Jurkat, Clone E6-1 (cell line): ENCODE data around the gene PBX1.

Experiments used
- DNase-seq: peaks from one replicate; pipeline ENCODE4 v3.0.0-alpha.2; 2011; ENCODE audit warnings: low read depth, low spot score
- H3K4me3 ChIP-seq: 2 replicates; pipeline ENCODE4 v1.5.1; 2011; ENCODE audit warnings: mild to moderate bottlenecking, low read length, control low read depth, moderate library complexity

PBX1 gene

GRCh38 chr1:164731161-164731876 is 172.3 kb downstream of the PBX1 start:
- no peak for DNase-seq
- H3K4me3 ChIP-seq, result no peak overlapping the region

DNA sequence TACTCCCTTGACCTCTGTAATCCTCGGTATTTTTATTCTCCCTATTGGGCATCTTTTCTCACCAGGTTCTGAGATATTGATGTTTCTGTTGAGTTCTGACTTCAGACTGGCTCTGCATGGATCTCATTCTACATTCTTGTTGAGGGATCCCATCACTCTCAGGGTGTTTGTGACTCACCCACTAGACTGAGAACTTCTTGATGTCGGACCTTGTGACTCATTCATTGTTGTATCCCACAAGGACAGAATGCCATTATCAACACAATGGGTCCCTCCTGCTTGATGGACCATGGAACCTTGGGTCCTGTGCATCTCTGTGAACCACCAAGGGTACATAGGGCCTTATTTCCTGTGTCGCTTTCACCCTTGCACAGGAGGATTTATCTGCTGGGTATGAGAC is 174.1 kb downstream of the PBX1 start:
- no peak for DNase-seq
- H3K4me3 ChIP-seq, result no peak overlapping the region

- H3K4me3 ChIP-seq, result no peak overlapping the region
- no peak for DNase-seq
Measured at GRCh38 chr1:164733734-164734133, 174.8 kb downstream of the PBX1 start.

DNA sequence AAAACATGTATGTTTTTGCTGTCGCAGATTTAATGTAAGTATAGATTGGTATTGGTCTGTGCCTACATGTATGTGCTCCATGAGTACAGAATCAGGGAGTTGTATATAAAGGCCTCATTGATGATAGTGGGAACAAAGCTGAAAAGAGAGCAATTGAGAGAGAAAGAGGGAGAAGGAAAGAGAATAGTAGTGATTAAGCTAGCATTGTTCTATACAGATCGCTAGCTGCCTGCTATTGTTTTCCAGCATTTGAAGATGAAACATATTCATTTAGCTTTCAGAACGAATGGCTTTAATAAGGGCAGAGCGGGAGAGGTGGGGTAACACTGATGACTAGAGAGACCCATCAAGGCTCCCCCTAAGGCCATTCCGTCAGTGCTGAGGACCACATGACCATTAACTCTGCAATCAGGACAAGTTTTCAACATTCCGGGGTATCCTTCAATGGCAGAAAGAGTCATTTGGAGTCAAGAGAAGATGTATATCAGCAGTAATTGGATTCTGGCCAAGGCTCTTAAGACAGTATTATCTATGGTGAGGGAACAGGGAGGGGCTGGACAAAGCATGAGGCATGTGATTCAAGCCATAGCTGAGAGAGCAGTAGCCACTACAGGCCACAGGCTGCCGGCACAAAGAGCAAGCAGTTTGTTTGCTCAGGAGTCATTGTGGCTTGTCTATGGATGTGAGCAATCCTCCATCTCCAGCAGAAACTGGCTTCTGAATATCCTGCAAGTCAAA is 176.5 kb downstream of the PBX1 start:
- DNase-seq, result no peak

GRCh38 chr1:164736137-164736536 is 177.2 kb downstream of the PBX1 start:
- DNase-seq, result no peak

More for the DNA sequence above, 176.5 kb downstream of the PBX1 start:
- no peak overlapping the region for H3K4me3 ChIP-seq

GRCh38 chr1:164739189-164739588 is 180.2 kb downstream of the PBX1 start:
- DNase-seq, result no peak
- H3K4me3 ChIP-seq, result no peak overlapping the region

More at GRCh38 chr1:164736137-164736536, 177.2 kb downstream of the PBX1 start:
- H3K4me3 ChIP-seq, result no peak overlapping the region

GRCh38 chr1:164740000-164740526 is 181.1 kb downstream of the PBX1 start:
- no peak for DNase-seq
- H3K4me3 ChIP-seq, result no peak overlapping the region

GRCh38 chr1:164742745-164743144 is 183.8 kb downstream of the PBX1 start:
- DNase-seq, result no peak
- H3K4me3 ChIP-seq, result no peak overlapping the region

DNA sequence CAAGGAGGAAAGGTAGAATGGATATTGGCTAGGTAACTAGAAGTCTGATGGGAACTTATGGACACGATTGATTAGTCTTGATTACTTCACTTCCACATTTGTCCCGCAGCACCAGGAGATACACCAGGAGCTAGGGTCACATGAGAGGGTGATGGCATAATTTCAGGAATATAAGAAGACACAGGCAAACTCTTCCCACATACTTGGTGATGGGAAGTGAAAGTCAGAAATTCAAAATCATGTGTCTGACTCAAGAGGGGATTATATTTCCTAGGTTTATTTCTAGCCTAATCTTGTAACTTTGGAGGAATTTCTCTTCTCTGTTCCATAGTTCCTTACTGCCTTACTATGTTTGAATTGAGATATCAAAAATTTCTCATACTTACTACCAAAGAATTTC is 185.0 kb downstream of the PBX1 start:
- DNase-seq, result no peak
- H3K4me3 ChIP-seq, result no peak overlapping the region

DNA sequence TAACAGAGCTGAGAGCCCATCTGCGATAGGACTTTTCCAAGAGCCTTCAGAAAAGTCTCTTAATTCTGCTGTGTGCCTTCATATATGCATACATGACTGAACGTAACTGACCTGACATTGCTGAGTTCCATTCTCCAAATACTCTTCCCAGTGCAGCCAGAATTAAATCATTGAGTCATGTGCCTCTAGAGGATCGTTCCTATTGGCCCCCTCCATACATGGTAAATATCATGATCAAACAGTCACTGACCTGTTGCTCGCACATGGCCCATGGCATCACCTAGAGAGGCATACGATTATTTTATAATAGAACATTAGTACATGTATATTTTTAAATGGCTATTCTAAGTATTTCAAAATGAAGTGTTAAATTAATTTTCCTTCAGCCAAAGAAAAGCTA is 186.8 kb downstream of the PBX1 start:
- DNase-seq, result no peak
- no peak overlapping the region for H3K4me3 ChIP-seq

- no peak for DNase-seq
- no peak overlapping the region for H3K4me3 ChIP-seq
Measured at GRCh38 chr1:164746632-164747031, 187.6 kb downstream of the PBX1 start.

- DNase-seq, result no peak
Measured at GRCh38 chr1:164748253-164748899, 189.4 kb downstream of the PBX1 start.

GRCh38 chr1:164753521-164754077 is 194.6 kb downstream of the PBX1 start:
- no peak overlapping the region for H3K4me3 ChIP-seq

More at GRCh38 chr1:164748253-164748899, 189.4 kb downstream of the PBX1 start:
- no peak overlapping the region for H3K4me3 ChIP-seq

GRCh38 chr1:164754088-164754600 is 195.2 kb downstream of the PBX1 start:
- no peak overlapping the region for H3K4me3 ChIP-seq
- no peak for DNase-seq

More at GRCh38 chr1:164753521-164754077, 194.6 kb downstream of the PBX1 start:
- DNase-seq, result no peak

- H3K4me3 ChIP-seq, result no peak overlapping the region
- no peak for DNase-seq
Measured at GRCh38 chr1:164755690-164756089, 196.7 kb downstream of the PBX1 start.

DNA sequence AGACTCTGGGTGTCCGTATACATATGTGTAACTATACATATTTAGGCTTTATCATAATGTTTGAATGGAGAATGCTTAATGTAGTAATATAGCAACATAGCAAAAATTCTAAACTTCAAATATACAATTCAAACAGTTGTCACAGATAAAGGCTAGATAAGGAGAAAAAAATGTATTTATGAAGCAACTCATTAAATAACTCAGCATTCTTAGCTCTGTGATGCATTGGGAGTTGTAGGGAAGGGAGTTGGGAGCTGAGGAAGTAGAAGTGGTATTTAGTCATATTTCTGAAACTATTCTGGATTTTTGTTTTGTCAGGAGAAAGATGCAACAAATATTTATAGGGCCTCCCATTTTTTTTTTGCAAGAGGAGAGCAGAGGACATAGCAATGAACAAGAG is 197.8 kb downstream of the PBX1 start:
- no peak overlapping the region for H3K4me3 ChIP-seq
- no peak for DNase-seq

DNA sequence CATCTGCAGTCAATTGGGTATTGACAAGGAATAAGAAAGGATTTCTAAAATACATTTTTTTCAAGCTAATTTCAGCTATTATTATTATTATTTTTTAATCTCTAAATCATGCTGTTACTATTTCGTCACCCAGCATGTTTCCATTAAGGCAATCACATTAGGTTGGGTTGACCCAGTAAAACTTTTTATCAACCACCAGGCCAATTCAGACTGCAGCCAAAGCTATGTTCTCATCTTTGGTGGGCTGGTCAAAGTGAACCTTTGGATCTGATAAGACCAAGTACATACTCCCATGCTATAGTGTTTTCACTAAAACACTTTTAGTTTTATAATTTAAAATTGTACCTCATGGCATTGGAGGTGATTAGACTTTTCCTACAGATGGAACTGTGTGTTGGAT is 198.6 kb downstream of the PBX1 start:
- no peak for DNase-seq
- H3K4me3 ChIP-seq, result no peak overlapping the region

GRCh38 chr1:164759144-164759920 is 200.3 kb downstream of the PBX1 start:
- DNase-seq, result no peak
- H3K4me3 ChIP-seq, result no peak overlapping the region
